GM12878 (cell line): ENCODE results near the gene DDHD1. TPM values are rescaled to one million over a fixed set of nuclear protein-coding genes. Genes with fewer than 3 reads are reported as not detected.
A peak's percentile ranks its signal among the peaks of the same experiment; 100 is the strongest.

Experiments
- BHLHE40 ChIP-seq, 2 experiments: fragments of 450-650 bp in 1 of 2; IDR thresholded peaks; 2 replicates each; pipeline ENCODE4 v1.6.1; 2011 to 2017; ENCODE audit warnings: low read depth in 2 of 2, borderline replicate concordance in 1 of 2, improper control_type of control experiment in 1 of 2, low read length in 1 of 2, mild to moderate bottlenecking in 1 of 2
- GABPA ChIP-seq: IDR thresholded peaks from 2 replicates; pipeline ENCODE4 v1.6.1; 2014; ENCODE audit warnings: antibody characterized with exemption, low read depth, mild to moderate bottlenecking, inconsistent platforms
- HDAC6 ChIP-seq: fragments of 200-600 bp; sonication (generic); IDR thresholded peaks from one replicate; pipeline ENCODE4 v1.8.0; 2017; ENCODE audit warnings: antibody characterized with exemption; ENCODE audit not compliant: unreplicated experiment
- HDGF ChIP-seq: fragments of 450-650 bp; IDR thresholded peaks from 2 replicates; pipeline ENCODE4 v1.6.1; 2016; ENCODE audit warnings: antibody characterized with exemption
- KLF5 ChIP-seq: fragments of 450-650 bp; IDR thresholded peaks from 2 replicates; pipeline ENCODE4 v1.6.1; 2014; ENCODE audit warnings: mild to moderate bottlenecking; ENCODE audit not compliant: partially characterized antibody
- LARP7 ChIP-seq: fragments of 450-650 bp; IDR thresholded peaks from 2 replicates; pipeline ENCODE4 v1.6.1; 2017; ENCODE audit warnings: mild to moderate bottlenecking
- NFYB ChIP-seq: IDR thresholded peaks from 2 replicates; pipeline ENCODE4 v1.6.1; 2011; ENCODE audit warnings: low read depth, mild to moderate bottlenecking, low read length, improper control_type of control experiment, moderate library complexity; ENCODE audit not compliant: insufficient read depth
- RAD51 ChIP-seq: fragments of 450-650 bp; IDR thresholded peaks from 2 replicates; pipeline ENCODE4 v1.6.1; 2016; ENCODE audit warnings: moderate library complexity, mild to moderate bottlenecking, inconsistent platforms
- RBBP5 ChIP-seq: fragments of 200-600 bp; sonication (generic); conservative IDR thresholded peaks from 2 replicates; pipeline ENCODE4 v1.6.1; 2016
- RCOR1 ChIP-seq: conservative IDR thresholded peaks from 2 replicates; pipeline ENCODE4 v1.6.1; 2012; ENCODE audit warnings: low read depth, low read length, improper control_type of control experiment
- RFX5 ChIP-seq: IDR thresholded peaks from 2 replicates; pipeline ENCODE4 v1.6.1; 2011; ENCODE audit warnings: low read depth, low read length, improper control_type of control experiment
- SMC3 ChIP-seq: IDR thresholded peaks from 2 replicates; pipeline ENCODE4 v1.6.1; 2011; ENCODE audit warnings: low read length, improper control_type of control experiment, borderline replicate concordance
- SRF ChIP-seq, 2 experiments: IDR thresholded peaks; 2 replicates each; pipeline ENCODE4 v1.6.1; 2011; ENCODE audit warnings: low read depth in 2 of 2, low read length in 2 of 2, mild to moderate bottlenecking in 1 of 2, moderate library complexity in 1 of 2
- SUPT20H ChIP-seq: IDR thresholded peaks from 2 replicates; pipeline ENCODE4 v1.6.1; 2011; ENCODE audit warnings: low read depth, mild to moderate bottlenecking, low read length, moderate library complexity, borderline replicate concordance; ENCODE audit not compliant: control insufficient read depth
- WRNIP1 ChIP-seq: IDR thresholded peaks from 2 replicates; pipeline ENCODE4 v1.6.1; 2011; ENCODE audit warnings: low read depth, low read length, improper control_type of control experiment, borderline replicate concordance
- polyA plus RNA-seq, 11 experiments: library from polyadenylated mRNA; depleted of rRNA in 4 of 11; unstranded in 6 of 11; stranded (reverse) in 5 of 11; fragments of >200 nt; fragmentation: Nextera tagmentation in 4 of 11; fragmentation: Illumina TruSeq in 1 of 11; extraction: Ambion mirVana in 4 of 11; extraction: Trizol in 1 of 11; gene quantifications; 1 replicate in 1 of 11; 2 replicates in 10 of 11; pipeline versions ENCODE4 v1.2.1 to v1.2.3, GENCODE V29; 2011 to 2016; ENCODE audit warnings: inconsistent platforms in 2 of 11, missing spikeins in 2 of 11, low read depth in 1 of 11
- total RNA-seq, 4 experiments: library from RNA; depleted of rRNA in 3 of 4; stranded (reverse); fragments of >200 nt in 3 of 4; fragmentation: Illumina TruSeq in 1 of 4; extraction: Trizol in 1 of 4; gene quantifications; 2 replicates each; pipeline versions ENCODE4 v1.2.1 to v1.2.3, GENCODE V29; 2013 to 2021
- TF ChIP-seq, protein P1 (sequence below): fragments of 150-350 bp; IDR thresholded peaks from 2 replicates; pipeline ENCODE4 v1.6.1; 2016; ENCODE audit warnings: low read depth, low read length
- TF ChIP-seq, protein P2 (sequence below): fragments of 450-650 bp; IDR thresholded peaks from 2 replicates; pipeline ENCODE4 v1.6.1; 2017; ENCODE audit warnings: mild to moderate bottlenecking
- TF ChIP-seq, protein P3 (sequence below): IDR thresholded peaks from 2 replicates; pipeline ENCODE4 v1.6.1; 2012; ENCODE audit warnings: improper control_type of control experiment, low read depth, low read length; ENCODE audit not compliant: insufficient replicate concordance

The DDHD1 gene
- total and polyA plus RNA-seq, 10 of the 15 experiments (the other 5 are each of a cell fraction or from before 2014, with no cell fraction given), result 7.7 to 52.3 (median 28.5) TPM

DNA sequence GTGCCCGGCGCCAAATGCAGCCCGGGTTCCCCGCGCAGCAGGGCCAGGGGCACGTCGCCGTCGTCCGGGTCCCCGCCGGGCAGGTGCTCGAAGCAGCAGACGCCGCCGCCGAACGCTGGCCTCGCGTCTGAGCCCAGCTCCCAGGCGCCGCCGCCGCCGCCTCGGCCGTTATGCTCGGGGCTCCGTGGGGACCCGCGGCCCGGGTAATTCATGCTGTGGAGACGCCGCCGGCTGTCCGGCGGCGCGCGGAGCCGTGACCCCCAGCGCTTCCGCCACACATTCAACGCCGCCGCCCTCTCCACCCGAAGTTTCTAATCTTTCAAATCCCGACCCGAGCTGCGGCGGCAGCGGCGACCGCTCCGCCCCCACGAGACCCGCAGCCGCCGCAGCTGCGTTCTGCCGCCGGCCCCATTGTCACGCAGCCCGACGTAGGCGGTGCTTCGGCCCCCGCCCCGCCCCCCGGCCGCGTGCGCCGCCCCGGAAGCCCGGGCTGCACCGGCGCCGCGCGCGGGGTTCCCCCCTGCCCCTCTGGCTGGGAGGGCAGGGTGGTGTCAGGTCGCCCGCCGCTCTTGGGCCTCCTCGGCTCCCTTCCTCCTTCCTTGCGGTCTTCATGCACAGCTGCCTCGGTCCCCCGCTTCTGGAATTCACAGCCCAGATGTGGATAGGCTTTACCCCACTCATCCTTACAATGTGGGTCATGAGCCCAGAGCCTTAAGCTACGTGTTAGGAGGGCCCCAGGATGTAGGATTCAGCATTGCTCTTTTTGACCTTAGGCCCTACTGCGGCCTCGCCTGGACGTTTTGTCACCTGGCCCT lies at the start of gene DDHD1 (continued):
- TF ChIP-seq, protein P1, sequence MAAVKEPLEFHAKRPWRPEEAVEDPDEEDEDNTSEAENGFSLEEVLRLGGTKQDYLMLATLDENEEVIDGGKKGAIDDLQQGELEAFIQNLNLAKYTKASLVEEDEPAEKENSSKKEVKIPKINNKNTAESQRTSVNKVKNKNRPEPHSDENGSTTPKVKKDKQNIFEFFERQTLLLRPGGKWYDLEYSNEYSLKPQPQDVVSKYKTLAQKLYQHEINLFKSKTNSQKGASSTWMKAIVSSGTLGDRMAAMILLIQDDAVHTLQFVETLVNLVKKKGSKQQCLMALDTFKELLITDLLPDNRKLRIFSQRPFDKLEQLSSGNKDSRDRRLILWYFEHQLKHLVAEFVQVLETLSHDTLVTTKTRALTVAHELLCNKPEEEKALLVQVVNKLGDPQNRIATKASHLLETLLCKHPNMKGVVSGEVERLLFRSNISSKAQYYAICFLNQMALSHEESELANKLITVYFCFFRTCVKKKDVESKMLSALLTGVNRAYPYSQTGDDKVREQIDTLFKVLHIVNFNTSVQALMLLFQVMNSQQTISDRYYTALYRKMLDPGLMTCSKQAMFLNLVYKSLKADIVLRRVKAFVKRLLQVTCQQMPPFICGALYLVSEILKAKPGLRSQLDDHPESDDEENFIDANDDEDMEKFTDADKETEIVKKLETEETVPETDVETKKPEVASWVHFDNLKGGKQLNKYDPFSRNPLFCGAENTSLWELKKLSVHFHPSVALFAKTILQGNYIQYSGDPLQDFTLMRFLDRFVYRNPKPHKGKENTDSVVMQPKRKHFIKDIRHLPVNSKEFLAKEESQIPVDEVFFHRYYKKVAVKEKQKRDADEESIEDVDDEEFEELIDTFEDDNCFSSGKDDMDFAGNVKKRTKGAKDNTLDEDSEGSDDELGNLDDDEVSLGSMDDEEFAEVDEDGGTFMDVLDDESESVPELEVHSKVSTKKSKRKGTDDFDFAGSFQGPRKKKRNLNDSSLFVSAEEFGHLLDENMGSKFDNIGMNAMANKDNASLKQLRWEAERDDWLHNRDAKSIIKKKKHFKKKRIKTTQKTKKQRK, result no peak
- TF ChIP-seq RCOR1 (no peak), HDGF (peak; percentile 80), RBBP5 (no peak), RFX5 (no peak), SMC3 (no peak), GABPA (no peak), HDAC6 (no peak), KLF5 (no peak), WRNIP1 (no peak), RAD51 (no peak), LARP7 (peak; percentile 76), SUPT20H (no peak), BHLHE40 (IDR thresholded peaks at IDR 0.05; ENCODE audit: borderline replicate concordance in 1 of 2, low read depth in 2 of 2, low read length in 1 of 2) (peak; percentile 20 to 82; a peak in 2 of 4 replicates), NFYB (no peak), SRF (IDR thresholded peaks at IDR 0.05; ENCODE audit: low read depth in 2 of 2, low read length in 2 of 2) (no peak)
- TF ChIP-seq, protein P2, sequence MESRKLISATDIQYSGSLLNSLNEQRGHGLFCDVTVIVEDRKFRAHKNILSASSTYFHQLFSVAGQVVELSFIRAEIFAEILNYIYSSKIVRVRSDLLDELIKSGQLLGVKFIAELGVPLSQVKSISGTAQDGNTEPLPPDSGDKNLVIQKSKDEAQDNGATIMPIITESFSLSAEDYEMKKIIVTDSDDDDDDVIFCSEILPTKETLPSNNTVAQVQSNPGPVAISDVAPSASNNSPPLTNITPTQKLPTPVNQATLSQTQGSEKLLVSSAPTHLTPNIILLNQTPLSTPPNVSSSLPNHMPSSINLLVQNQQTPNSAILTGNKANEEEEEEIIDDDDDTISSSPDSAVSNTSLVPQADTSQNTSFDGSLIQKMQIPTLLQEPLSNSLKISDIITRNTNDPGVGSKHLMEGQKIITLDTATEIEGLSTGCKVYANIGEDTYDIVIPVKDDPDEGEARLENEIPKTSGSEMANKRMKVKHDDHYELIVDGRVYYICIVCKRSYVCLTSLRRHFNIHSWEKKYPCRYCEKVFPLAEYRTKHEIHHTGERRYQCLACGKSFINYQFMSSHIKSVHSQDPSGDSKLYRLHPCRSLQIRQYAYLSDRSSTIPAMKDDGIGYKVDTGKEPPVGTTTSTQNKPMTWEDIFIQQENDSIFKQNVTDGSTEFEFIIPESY, result no peak
- TF ChIP-seq, protein P3, sequence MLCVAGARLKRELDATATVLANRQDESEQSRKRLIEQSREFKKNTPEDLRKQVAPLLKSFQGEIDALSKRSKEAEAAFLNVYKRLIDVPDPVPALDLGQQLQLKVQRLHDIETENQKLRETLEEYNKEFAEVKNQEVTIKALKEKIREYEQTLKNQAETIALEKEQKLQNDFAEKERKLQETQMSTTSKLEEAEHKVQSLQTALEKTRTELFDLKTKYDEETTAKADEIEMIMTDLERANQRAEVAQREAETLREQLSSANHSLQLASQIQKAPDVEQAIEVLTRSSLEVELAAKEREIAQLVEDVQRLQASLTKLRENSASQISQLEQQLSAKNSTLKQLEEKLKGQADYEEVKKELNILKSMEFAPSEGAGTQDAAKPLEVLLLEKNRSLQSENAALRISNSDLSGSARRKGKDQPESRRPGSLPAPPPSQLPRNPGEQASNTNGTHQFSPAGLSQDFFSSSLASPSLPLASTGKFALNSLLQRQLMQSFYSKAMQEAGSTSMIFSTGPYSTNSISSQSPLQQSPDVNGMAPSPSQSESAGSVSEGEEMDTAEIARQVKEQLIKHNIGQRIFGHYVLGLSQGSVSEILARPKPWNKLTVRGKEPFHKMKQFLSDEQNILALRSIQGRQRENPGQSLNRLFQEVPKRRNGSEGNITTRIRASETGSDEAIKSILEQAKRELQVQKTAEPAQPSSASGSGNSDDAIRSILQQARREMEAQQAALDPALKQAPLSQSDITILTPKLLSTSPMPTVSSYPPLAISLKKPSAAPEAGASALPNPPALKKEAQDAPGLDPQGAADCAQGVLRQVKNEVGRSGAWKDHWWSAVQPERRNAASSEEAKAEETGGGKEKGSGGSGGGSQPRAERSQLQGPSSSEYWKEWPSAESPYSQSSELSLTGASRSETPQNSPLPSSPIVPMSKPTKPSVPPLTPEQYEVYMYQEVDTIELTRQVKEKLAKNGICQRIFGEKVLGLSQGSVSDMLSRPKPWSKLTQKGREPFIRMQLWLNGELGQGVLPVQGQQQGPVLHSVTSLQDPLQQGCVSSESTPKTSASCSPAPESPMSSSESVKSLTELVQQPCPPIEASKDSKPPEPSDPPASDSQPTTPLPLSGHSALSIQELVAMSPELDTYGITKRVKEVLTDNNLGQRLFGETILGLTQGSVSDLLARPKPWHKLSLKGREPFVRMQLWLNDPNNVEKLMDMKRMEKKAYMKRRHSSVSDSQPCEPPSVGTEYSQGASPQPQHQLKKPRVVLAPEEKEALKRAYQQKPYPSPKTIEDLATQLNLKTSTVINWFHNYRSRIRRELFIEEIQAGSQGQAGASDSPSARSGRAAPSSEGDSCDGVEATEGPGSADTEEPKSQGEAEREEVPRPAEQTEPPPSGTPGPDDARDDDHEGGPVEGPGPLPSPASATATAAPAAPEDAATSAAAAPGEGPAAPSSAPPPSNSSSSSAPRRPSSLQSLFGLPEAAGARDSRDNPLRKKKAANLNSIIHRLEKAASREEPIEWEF, result no peak
